CD4-positive, alpha-beta memory T cell (primary cell): ENCODE measurements around the gene GPATCH8. TPM values are rescaled to one million over a fixed set of nuclear protein-coding genes. Genes with fewer than 3 reads are reported as not detected.
"Not testable (repeated sequence)": the region's sequence is repeated elsewhere in the genome, so short reads cannot be mapped to it uniquely, and the experiment has no call there.

Experiments
- CTCF ChIA-PET: fragments of 350-600 bp; sonication (Branson Sonifier 250); formaldehyde crosslinking; loops from one replicate; lab custom pipeline; 2021; ENCODE audit warnings: inconsistent platforms; ENCODE audit not compliant: partially characterized antibody; lab: Charles Lee
- POLR2A ChIA-PET: fragments of 350-600 bp; sonication (Branson Sonifier 250); formaldehyde crosslinking; loops from one replicate; lab custom pipeline; 2021; ENCODE audit not compliant: partially characterized antibody; lab: Charles Lee
- DNase-seq, 5 donors: peaks; one replicate each; pipeline versions ENCODE4 v3.0.0 to v3.0.0-alpha.2; 2020 to 2022; ENCODE audit warnings: mixed read lengths in 1 of 5
- H3K27ac ChIP-seq: one replicate; pipeline ENCODE4 v1.7.0; 2013; ENCODE audit warnings: low read depth, low read length
- H3K27me3 ChIP-seq: 2 replicates; pipeline ENCODE4 v1.7.0; 2013; ENCODE audit warnings: mild to moderate bottlenecking, low read length, moderate library complexity; ENCODE audit not compliant: insufficient read depth
- H3K36me3 ChIP-seq: 2 replicates; pipeline ENCODE4 v1.7.0; 2013; ENCODE audit warnings: mild to moderate bottlenecking, low read length, moderate library complexity; ENCODE audit not compliant: insufficient read depth
- H3K4me1 ChIP-seq: 2 replicates; pipeline ENCODE4 v1.7.0; 2013; ENCODE audit warnings: mild to moderate bottlenecking, low read length, moderate library complexity; ENCODE audit not compliant: insufficient read depth
- H3K4me3 ChIP-seq, 2 donors: one replicate each; pipeline ENCODE4 v1.7.0; 2013; ENCODE audit warnings: low read length in 2 of 2, mild to moderate bottlenecking in 1 of 2
- H3K9me3 ChIP-seq, 2 donors: one replicate each; pipeline ENCODE4 v1.7.0; 2013; ENCODE audit warnings: low read length in 2 of 2, control low read depth in 1 of 2; ENCODE audit not compliant: control insufficient read depth in 1 of 2
- H3K27ac Mint-ChIP-seq, 7 donors: one replicate each; pipeline ENCODE4 v1.8.0; 2020 to 2021; ENCODE audit warnings: mixed read lengths in 7 of 7, mild to moderate bottlenecking in 6 of 7, inconsistent platforms in 3 of 7, moderate library complexity in 3 of 7
- H3K27me3 Mint-ChIP-seq, 2 donors: one replicate each; pipeline ENCODE4 v1.8.0; 2020 to 2021; ENCODE audit warnings: mixed read lengths in 2 of 2
- H3K36me3 Mint-ChIP-seq, 2 donors: one replicate each; pipeline ENCODE4 v1.8.0; 2020 to 2021; ENCODE audit warnings: mixed read lengths in 2 of 2, inconsistent platforms in 1 of 2, mild to moderate bottlenecking in 1 of 2
- H3K4me1 Mint-ChIP-seq, 4 donors: one replicate each; pipeline ENCODE4 v1.8.0; 2020 to 2021; ENCODE audit warnings: mixed read lengths in 4 of 4, mild to moderate bottlenecking in 1 of 4
- H3K4me3 Mint-ChIP-seq, 8 donors: one replicate each; pipeline ENCODE4 v1.8.0; 2020 to 2021; ENCODE audit warnings: mixed read lengths in 8 of 8, mild to moderate bottlenecking in 7 of 8, moderate library complexity in 6 of 8, inconsistent platforms in 3 of 8
- H3K9me3 Mint-ChIP-seq, 8 donors: one replicate each; pipeline ENCODE4 v1.8.0; 2020 to 2021; ENCODE audit warnings: mixed read lengths in 8 of 8, mild to moderate bottlenecking in 5 of 8, inconsistent platforms in 3 of 8, moderate library complexity in 1 of 8
- intact Hi-C: fragments of 100-400 bp; cut with micrococcal nuclease; formaldehyde crosslinking; loops from one replicate; pipeline ENCODE4 v1.15.1; 2023
- polyA plus RNA-seq, 2 donors: library from polyadenylated mRNA; unstranded; fragments of 300-500 nt; fragmentation: Illumina TruSeq; gene quantifications; one replicate each; pipeline ENCODE4 v1.2.3, GENCODE V29; 2021
- total RNA-seq, 2 experiments: library from RNA; stranded (reverse); gene quantifications; one replicate each; pipeline ENCODE4 v1.2.3, GENCODE V29; 2021

The GPATCH8 gene
- total and polyA plus RNA-seq, 4 experiments from 2014 or later = 12.9 to 75.8 (median 70.2) TPM

- DNase-seq, H3K36me3 Mint-ChIP-seq, POLR2A ChIA-PET, H3K36me3 ChIP-seq, H3K4me3 ChIP-seq, H3K4me1 Mint-ChIP-seq, H3K9me3 ChIP-seq, H3K9me3 Mint-ChIP-seq, H3K27ac ChIP-seq, H3K4me1 ChIP-seq, intact Hi-C loops, H3K27me3 ChIP-seq: not testable (repeated sequence)
- CTCF ChIA-PET = interaction anchor here (0.6 to 1.7 kb wide), 7 partner anchors 11 to 1562 kb away, joined by 3 to 9 read pairs (median 3); partner anchors contain the start of gene GRN
- H3K27ac Mint-ChIP-seq = peak overlapping the region in 1 of 7 donors; percentile 19
- peaks cover 15 to 31% of the 10 kb centered on the region in 2 donors for H3K27me3 Mint-ChIP-seq
- H3K4me3 Mint-ChIP-seq = peak overlapping the region in 4 of 8 donors; percentile 1 to 49 (median 14)
Measured at GRCh38 chr17:44365051-44365450, 138.2 kb downstream of the GPATCH8 start.

GRCh38 chr17:44363613-44364159, 139.5 kb downstream of the GPATCH8 start, which contains the start of gene FAM171A2:
FAM171A2 (minus strand) TSS chr17:44363853; CDS start chr17:44363714, 139 bp downstream.
- Mint-ChIP-seq H3K36me3 (no peaks in the 10 kb centered on the region), H3K9me3 (no peaks in the 10 kb centered on the region), H3K4me1 (peaks cover 0 to 8% (median 3%) of the 10 kb centered on the region in 4 donors), H3K4me3 (peak within 1 kb of the TSS; percentile 78 to 91 (median 82)), H3K27ac (peak within 1 kb of the TSS in 1 of 7 donors; percentile 79), H3K27me3 (peaks cover 12 to 24% of the 10 kb centered on the region in 2 donors)
- H3K27ac ChIP-seq = no peak within 1 kb of the TSS
- intact Hi-C loops = no loop called here
- peak in 4 of 5 donors; percentile 67 to 70 (median 69) for DNase-seq
- H3K9me3 ChIP-seq = no peaks in the 10 kb centered on the region
- POLR2A ChIA-PET = interaction anchor here (1.4 kb wide), 1 partner anchor 9 kb away, joined by 11 read pairs; no protein-coding TSS in a partner anchor
- no peaks in the 10 kb centered on the region for H3K4me1 ChIP-seq
- peak within 1 kb of the TSS; percentile 17 to 32 for H3K4me3 ChIP-seq
- CTCF ChIA-PET = interaction anchor here (0.7 to 2.8 kb wide), 7 partner anchors 11 to 154 kb away, joined by 3 to 26 read pairs (median 3); partner anchors contain the start of gene GRN
- H3K27me3 ChIP-seq = peaks cover 3% of the 10 kb centered on the region
- no peaks in the 10 kb centered on the region for H3K36me3 ChIP-seq

- CTCF ChIA-PET = interaction anchor here (0.7 to 2.8 kb wide), 5 partner anchors 11 to 33 kb away, joined by 3 to 26 read pairs (median 3); partner anchors contain the start of gene GRN
- POLR2A ChIA-PET = interaction anchor here (1.2 to 1.4 kb wide), 2 partner anchors 9 to 18 kb away, joined by 4 to 11 read pairs; partner anchors contain the start of gene GRN
- Mint-ChIP-seq H3K4me3 (peak overlapping the region; percentile 70 to 80 (median 72)), H3K4me1 (peaks cover 0 to 8% (median 3%) of the 10 kb centered on the region in 4 donors), H3K27ac (no peak overlapping the region), H3K36me3 (no peaks in the 10 kb centered on the region), H3K27me3 (peaks cover 12 to 24% of the 10 kb centered on the region in 2 donors), H3K9me3 (no peaks in the 10 kb centered on the region)
- Histone ChIP-seq H3K9me3 (no peaks in the 10 kb centered on the region), H3K36me3 (no peaks in the 10 kb centered on the region), H3K27ac (no peak overlapping the region), H3K4me1 (no peaks in the 10 kb centered on the region), H3K4me3 (peak overlapping the region; percentile 17 to 32), H3K27me3 (peaks cover 3% of the 10 kb centered on the region)
- peak in 2 of 5 donors; percentile 16 to 21 for DNase-seq
- intact Hi-C loops = no loop called here
Measured at GRCh38 chr17:44362949-44363612, 140.1 kb downstream of the GPATCH8 start.

- Histone ChIP-seq H3K4me3 (peak overlapping the region in 1 of 2 donors; percentile 32), H3K27me3 (peaks cover 3% of the 10 kb centered on the region), H3K36me3 (no peaks in the 10 kb centered on the region), H3K4me1 (no peaks in the 10 kb centered on the region), H3K9me3 (no peaks in the 10 kb centered on the region), H3K27ac (no peak overlapping the region)
- H3K4me1 Mint-ChIP-seq = peaks cover 0 to 8% (median 3%) of the 10 kb centered on the region in 4 donors
- DNase-seq = no peak
- H3K9me3 Mint-ChIP-seq = no peaks in the 10 kb centered on the region
- ChIA-PET POLR2A (interaction anchor here (1.2 to 1.4 kb wide), 2 partner anchors 8 to 17 kb away, joined by 4 to 11 read pairs; partner anchors contain the start of gene GRN), CTCF (interaction anchor here (1.1 to 2.8 kb wide), 3 partner anchors 10 to 17 kb away, joined by 3 to 26 read pairs (median 10); partner anchors contain the start of gene GRN)
- intact Hi-C loops = no loop called here
- peak overlapping the region in 3 of 8 donors; percentile 35 to 49 (median 36) for H3K4me3 Mint-ChIP-seq
- no peak overlapping the region for H3K27ac Mint-ChIP-seq
- no peaks in the 10 kb centered on the region for H3K36me3 Mint-ChIP-seq
- peaks cover 12 to 20% of the 10 kb centered on the region in 2 donors for H3K27me3 Mint-ChIP-seq
Measured at GRCh38 chr17:44362459-44362948, 140.7 kb downstream of the GPATCH8 start.

- intact Hi-C loops = no loop called here
- H3K27ac Mint-ChIP-seq = no peak overlapping the region
- H3K36me3 Mint-ChIP-seq = no peaks in the 10 kb centered on the region
- H3K9me3 ChIP-seq = no peaks in the 10 kb centered on the region
- peaks cover 3% of the 10 kb centered on the region for H3K27me3 ChIP-seq
- no peaks in the 10 kb centered on the region for H3K4me1 ChIP-seq
- no peak overlapping the region for H3K4me3 ChIP-seq
- no peaks in the 10 kb centered on the region for H3K36me3 ChIP-seq
- no peak overlapping the region for H3K4me3 Mint-ChIP-seq
- POLR2A ChIA-PET = interaction anchor here (0.5 kb wide), 1 partner anchor 1130 kb away, joined by 3 read pairs; no protein-coding TSS in a partner anchor
- DNase-seq = no peak
- CTCF ChIA-PET = interaction anchor here (0.7 to 2.8 kb wide), 4 partner anchors 9 to 29 kb away, joined by 3 to 26 read pairs (median 8); partner anchors contain the start of gene GRN
- H3K27me3 Mint-ChIP-seq = peaks cover 12 to 16% of the 10 kb centered on the region in 2 donors
- peaks cover 0 to 8% (median 3%) of the 10 kb centered on the region in 4 donors for H3K4me1 Mint-ChIP-seq
- H3K9me3 Mint-ChIP-seq = no peaks in the 10 kb centered on the region
- H3K27ac ChIP-seq = no peak overlapping the region
Measured at GRCh38 chr17:44361292-44362260, 141.6 kb downstream of the GPATCH8 start.

- Histone ChIP-seq H3K9me3 (no peaks in the 10 kb centered on the region), H3K4me1 (no peaks in the 10 kb centered on the region), H3K36me3 (no peaks in the 10 kb centered on the region), H3K4me3 (no peak overlapping the region), H3K27ac (no peak overlapping the region), H3K27me3 (peaks cover 3% of the 10 kb centered on the region)
- Mint-ChIP-seq H3K27ac (no peak overlapping the region), H3K4me3 (no peak overlapping the region), H3K36me3 (no peaks in the 10 kb centered on the region), H3K27me3 (peaks cover 7 to 11% of the 10 kb centered on the region in 2 donors), H3K4me1 (peaks cover 0 to 8% (median 3%) of the 10 kb centered on the region in 4 donors), H3K9me3 (no peaks in the 10 kb centered on the region)
- no peak for DNase-seq
- CTCF ChIA-PET = interaction anchor here (2.2 to 2.8 kb wide), 2 partner anchors 8 to 15 kb away, joined by 6 to 26 read pairs; partner anchors contain the start of gene GRN
- POLR2A ChIA-PET = no interaction called here
- intact Hi-C loops = no loop called here
Measured at GRCh38 chr17:44360826-44361225, 142.4 kb downstream of the GPATCH8 start.
